Measurements from ENCODE around the gene SMAD1.
"Not testable (repeated sequence)": the region's sequence is repeated elsewhere in the genome, so short reads cannot be mapped to it uniquely, and the experiment has no call there.

DNA sequence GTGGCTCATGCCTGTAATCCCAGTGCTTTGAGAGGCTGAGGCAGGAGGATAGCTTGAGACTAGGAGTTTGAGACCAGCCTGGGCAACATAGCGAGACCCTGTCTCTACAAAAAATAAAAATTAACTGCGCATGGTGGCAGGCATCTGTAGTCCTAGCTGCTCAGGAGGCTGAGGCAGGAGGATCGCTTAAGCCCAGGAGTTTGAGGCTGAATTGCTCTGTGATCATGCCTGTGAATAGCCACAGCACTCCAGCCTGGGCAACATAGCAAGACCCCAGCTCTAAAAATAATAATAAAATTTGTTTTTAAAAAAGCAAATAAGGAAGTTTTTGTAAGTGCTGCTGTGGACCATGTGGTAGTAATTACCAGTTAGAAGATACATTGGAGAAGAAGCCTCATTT, 51.8 kb downstream of the SMAD1 start:
- not testable (repeated sequence) for TF ChIP-seq RAD21 (IDR thresholded peaks at IDR 0.05; ENCODE audit: low read length); CTCF (conservative IDR thresholded peaks at IDR 0.05; ENCODE audit: low read depth, low read length); POLR2A (IDR thresholded peaks at IDR 0.05; ENCODE audit: low read depth, low read length); RCOR1 (IDR thresholded peaks at IDR 0.05; ENCODE audit: insufficient replicate concordance, low read length); BHLHE40 (IDR thresholded peaks at IDR 0.05; ENCODE audit: low read depth, low read length); MXI1 (IDR thresholded peaks at IDR 0.05; ENCODE audit: borderline replicate concordance, low read depth, low read length); MAFK (IDR thresholded peaks at IDR 0.05; ENCODE audit: low read depth, low read length); CHD1 (IDR thresholded peaks at IDR 0.05; ENCODE audit: low read depth, low read length); ELK1 (IDR thresholded peaks at IDR 0.05; ENCODE audit: borderline replicate concordance, low read depth, low read length); CEBPB (IDR thresholded peaks at IDR 0.05; ENCODE audit: low read depth, low read length); RFX5 (IDR thresholded peaks at IDR 0.05; ENCODE audit: low read depth, low read length); NFE2L2 (IDR thresholded peaks at IDR 0.05; ENCODE audit: low read depth, low read length); MAZ (IDR thresholded peaks at IDR 0.05; ENCODE audit: borderline replicate concordance, low read depth, low read length)
- TF ChIP-seq, protein P1, sequence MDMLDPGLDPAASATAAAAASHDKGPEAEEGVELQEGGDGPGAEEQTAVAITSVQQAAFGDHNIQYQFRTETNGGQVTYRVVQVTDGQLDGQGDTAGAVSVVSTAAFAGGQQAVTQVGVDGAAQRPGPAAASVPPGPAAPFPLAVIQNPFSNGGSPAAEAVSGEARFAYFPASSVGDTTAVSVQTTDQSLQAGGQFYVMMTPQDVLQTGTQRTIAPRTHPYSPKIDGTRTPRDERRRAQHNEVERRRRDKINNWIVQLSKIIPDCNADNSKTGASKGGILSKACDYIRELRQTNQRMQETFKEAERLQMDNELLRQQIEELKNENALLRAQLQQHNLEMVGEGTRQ (IDR thresholded peaks at IDR 0.05; ENCODE audit: low read depth, low read length): not testable (repeated sequence)
